HG03060 (cell line): Measurements from ENCODE around the gene WDCP.
"Not testable (repeated sequence)": the region's sequence is repeated elsewhere in the genome, so short reads cannot be mapped to it uniquely, and the experiment has no call there.

ENCODE experiments used
- ATAC-seq: cut with Tn5 transposase; IDR thresholded peaks from one replicate; pipeline ENCODE4 v1.9.1; 2021; ENCODE audit warnings: low read depth, moderate number of reproducible peaks; ENCODE audit not compliant: unreplicated experiment

WDCP gene

DNA sequence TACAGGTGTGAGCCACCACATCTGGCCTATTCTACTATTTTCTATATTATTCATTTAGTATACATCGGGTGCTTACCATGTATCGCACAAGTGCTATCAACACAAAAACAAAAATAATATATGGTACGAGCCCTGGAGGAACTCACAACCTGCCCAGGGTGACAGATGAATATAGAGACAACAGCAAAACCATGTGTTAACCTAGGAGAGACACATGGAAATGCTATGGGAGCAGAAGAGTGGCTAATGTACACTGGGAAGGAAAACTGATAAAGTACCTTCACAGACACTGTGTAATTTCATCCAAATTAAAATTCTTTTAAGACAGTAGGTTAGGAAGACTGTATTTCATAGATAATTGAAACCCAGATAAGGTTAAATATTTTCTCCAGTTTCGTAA is 25.1 kb upstream of the WDCP start:
- no peak for ATAC-seq

DNA sequence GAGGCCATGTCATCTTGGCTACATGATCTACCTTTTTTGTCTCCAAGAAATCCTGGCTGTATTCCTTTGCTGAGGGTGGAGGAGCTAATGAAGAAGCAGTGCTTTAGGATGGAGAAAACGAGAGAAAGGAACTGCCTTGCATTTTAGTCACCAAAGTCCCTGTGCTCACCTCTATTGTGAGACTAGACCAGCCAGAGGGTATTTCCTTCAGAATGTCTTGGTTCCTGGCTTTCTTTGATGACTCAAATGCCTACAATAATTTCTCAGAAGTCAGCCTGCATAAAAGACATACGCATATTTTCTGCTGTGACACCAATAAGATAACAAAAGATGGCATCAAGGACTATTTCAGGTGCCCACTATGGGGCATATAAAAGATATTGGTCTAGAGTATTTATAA is 18.1 kb upstream of the WDCP start:
- ATAC-seq: no peak

DNA sequence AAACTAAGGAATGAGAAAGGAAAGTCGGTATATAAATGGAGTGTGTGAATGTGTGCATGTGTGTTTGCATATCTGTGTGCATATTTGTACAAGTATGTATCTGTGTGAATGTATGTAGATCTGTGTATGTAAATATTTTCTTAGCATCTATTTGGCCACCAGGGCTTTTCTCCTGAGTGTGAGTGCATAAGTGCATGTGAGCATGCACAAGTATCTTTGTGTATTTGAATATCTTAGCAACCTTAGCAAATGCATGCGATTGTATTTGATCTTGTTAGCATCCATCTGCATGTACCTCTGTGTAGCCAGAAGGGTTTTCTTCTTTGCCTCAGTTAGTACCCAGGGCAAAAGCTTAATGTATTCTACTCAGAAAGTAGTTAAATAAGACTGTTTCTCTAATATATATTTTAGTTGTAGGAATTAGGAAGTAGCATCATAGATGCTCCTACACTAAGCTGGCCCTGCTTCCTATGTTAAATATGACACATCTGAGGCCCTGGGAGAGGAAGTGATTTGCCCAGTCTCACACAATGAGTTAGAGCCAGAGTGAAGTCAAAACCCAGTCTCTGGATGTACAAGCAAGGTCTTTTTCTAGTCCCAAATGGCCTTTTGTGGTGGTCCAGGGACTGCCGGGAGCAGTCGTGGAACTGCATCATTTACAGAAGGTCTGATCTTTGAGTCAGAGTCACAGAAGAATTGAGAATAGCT is 11.5 kb upstream of the WDCP start:
- no peak for ATAC-seq

DNA sequence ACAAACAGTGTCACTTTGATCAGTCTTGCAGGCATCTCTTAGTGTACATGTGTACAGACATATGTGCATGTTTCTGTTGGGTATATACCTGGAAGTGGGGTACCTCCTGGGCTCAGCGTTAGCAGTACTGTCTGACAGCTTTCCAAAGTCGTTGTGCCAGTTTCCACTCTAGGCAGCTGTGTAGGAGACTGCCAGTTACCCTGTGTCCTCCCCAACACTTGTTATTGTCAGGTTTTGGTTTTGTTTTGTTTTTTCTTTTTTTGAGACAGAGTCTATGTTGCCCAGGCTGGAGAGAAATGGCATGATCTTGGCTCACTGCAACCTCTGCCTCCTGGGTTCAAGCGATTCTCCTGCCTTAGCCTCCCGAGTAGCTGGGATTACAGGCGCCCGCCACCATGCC is 8.6 kb upstream of the WDCP start:
- no peak for ATAC-seq

DNA sequence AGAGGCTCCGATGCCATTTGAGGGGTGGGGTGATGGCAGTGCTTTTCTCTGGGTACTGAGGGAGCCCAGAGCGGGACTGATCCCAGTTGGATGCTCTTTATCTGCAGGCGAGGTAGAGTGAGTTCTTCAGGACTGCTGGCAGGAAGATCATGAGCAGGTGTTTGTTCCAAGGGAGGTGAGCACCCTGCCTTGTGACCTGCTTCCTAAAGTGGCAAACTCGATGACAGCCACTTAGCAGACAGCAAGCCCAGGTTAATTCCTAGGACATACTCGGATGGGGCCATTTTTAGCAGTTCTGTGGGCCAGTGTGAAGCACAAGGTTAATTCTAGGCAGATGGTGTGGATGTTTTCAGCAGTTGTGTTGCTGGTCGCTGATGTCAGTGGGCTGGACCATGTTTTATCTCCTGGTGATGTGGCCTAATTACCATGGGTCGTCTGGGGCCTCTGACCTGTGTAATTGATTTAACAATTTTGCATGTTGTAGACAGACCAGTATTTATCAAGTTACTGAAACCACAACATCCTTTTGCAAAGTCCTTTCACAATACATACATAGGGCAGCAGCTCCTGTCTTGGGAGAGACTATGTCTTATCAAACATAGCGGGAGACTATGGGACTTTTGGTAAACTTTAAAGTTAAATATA is 7.3 kb upstream of the WDCP start:
- no peak for ATAC-seq

DNA sequence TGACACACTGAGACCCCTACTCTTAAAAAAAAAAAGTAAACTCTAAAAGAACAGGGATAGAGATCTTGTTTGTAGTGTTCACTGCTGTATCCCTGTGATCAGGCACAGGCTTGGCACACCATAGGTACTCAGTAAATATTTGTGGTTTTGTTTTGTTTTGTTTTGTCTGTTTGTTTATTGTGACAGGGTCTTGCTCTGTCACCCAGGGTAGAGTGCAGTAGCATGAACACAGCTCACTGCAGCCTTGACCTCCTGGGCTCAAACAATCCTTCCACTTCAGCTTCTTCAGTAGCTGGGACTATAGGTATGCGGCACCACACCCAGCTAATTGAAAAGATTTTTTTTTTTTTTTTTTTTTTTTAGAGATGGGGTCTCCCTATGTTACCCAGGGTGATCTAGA is 5.8 kb upstream of the WDCP start:
- ATAC-seq: no peak

DNA sequence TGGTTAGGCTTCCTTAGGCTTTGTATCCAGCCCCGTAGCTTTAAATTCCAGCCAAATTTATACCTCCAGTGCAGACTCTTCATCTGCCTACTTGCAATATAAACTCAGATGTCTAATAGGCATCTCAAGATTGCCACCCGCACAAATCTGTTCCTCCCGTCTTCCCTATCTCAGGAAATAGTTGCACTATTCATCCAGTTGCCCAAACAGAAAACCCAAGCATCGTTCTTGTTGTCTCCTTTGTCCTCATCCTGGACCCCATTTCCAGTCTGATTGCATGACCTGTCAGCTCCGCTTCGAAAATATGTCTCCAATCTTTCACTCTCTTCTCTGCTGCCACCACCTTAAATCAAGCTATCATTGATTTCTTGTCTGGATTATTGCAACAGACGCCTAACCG is 4.6 kb upstream of the WDCP start:
- ATAC-seq: no peak

DNA sequence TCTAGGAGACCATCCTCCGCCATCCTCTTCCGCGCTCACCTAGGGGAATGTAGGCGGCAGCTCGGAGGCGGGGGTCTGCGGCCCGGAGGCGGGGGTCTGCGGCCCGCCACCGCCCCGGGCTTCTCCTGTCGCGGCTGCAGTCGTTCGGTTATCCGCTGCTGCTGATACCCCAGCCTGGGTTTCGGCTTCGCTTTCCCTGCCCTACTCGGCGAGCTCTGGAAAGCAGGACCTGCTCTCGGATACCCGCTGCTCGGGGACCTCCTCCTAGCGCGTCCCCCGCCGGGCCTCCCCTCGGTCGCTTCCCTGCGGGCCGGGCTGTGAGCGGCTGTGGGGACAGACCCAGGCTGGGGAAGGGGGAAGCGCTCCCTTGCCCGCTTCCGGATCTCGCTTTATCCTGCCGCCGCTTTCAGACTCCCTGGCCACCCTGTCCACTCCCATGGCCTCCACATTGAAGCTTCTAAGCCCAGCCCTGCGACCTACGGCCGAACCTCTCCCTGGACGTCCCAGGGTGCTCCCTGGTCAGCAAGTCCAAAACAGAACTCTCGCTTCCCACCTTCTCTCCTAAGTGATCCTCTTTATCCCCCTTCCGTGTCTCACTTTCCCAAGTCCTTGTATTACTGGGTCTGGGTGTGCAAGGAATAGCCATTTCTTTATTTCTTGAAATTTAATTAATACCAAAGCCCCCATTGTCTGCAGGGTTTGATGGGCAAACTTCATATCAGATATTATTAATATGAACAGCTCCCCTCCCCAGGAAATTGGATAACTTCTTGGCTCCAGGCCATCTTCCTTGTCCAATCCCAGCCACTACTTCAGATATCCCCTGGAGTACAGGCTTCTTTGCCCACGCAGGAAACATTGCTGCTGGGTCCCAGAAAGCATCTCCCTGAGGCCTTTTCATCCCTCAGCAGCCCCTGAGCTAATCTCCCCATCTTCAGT is 3.1 kb upstream of the WDCP start:
- ATAC-seq: no peak

DNA sequence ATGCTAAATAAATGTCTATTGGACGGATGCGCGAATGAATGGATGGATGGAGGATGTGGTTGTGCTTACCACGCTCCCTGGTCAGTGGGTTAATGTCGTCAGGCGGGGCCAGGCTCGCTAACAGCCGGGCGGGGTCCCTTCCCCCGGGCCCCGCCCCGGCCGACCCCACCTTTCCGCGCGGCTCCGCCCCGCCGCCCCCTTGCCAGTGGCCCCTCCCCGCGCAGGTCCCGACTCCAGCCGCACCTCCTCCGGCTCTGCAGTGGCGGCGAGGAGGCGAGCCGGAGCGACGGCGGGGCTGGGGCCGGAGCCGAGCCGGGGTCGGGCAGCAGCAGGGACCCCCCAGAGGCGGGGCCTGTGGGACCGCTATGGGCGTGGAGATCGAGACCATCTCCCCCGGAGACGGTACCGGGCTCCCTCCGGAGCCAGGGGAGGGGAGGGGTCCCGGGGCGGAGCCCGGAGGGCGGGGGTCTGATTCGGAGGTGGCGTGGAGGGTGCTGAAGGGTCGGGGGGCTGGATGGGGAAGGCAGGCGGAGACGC is 2.4 kb upstream of the WDCP start, which contains the start of gene FKBP1B:
FKBP1B (plus strand) TSS at position 257 of the 537 bp plus-strand sequence; CDS start at position 366, 109 bp downstream.
- ATAC-seq: no peak

DNA sequence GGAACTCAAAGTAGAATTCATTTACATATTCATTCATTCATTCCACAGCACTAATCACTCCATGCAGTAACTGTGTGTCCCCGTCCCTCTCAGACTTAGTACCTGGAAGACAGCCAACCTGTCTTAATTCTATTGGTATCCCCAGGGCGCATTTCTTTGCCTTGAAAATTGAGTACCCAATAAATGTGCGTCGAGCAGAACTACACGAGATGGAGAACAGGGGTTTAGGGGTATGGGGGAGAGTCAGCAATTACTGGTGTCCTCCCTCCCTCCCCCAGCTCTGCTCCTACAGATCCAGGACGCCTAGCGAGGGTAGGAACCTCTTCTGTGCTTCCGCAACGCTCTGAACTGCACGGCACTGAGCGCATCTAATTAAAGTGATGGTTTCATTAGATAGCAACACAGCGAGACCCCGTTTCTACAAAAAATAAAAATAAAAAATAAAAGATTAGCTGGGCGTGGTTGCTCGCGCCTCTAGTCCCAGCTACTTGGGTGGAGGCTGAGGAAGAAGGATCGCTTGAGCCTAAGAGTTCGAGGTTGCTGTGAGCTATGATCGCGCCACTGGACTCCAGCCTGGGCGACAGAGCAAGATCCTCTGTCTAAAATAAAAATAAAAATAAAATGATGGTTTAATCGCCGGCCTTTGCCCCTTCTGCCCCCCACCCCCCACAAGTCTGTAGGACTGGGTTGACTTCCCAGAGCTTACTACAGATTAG is 1.7 kb upstream of the WDCP start:
- no peak for ATAC-seq

DNA sequence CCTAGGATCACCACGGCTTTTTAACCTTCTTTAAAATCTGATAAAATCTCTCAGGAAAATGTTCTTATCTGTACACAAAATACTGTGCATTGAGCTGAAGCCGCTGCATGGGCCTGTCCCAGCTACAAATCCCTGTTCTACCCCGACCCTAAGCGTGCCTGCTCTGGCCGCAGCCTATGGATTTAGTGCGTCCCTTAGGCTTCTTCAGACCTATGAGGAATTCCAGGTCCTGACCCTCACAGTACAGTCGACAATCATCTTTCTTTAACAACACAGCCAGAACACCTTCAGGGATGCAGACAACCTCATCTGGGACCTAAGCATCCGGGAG is 477 bp upstream of the WDCP start:
- ATAC-seq: no peak

DNA sequence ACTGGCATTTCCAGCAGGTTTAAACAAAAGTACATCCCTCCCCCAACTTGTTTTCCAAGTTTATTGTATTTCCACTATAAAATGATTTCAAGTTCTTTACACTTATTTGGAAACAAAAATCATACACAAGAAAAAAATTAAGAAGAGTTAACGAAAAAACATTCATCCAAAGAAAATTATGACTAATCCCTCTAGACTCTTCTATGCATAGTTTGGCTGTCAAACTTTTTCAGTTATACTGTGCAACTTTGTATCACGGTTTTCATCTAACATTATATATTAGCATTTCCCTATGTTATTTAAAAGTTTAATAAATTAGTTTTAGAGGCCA is 627 bp downstream of the WDCP start:
- ATAC-seq: no peak

DNA sequence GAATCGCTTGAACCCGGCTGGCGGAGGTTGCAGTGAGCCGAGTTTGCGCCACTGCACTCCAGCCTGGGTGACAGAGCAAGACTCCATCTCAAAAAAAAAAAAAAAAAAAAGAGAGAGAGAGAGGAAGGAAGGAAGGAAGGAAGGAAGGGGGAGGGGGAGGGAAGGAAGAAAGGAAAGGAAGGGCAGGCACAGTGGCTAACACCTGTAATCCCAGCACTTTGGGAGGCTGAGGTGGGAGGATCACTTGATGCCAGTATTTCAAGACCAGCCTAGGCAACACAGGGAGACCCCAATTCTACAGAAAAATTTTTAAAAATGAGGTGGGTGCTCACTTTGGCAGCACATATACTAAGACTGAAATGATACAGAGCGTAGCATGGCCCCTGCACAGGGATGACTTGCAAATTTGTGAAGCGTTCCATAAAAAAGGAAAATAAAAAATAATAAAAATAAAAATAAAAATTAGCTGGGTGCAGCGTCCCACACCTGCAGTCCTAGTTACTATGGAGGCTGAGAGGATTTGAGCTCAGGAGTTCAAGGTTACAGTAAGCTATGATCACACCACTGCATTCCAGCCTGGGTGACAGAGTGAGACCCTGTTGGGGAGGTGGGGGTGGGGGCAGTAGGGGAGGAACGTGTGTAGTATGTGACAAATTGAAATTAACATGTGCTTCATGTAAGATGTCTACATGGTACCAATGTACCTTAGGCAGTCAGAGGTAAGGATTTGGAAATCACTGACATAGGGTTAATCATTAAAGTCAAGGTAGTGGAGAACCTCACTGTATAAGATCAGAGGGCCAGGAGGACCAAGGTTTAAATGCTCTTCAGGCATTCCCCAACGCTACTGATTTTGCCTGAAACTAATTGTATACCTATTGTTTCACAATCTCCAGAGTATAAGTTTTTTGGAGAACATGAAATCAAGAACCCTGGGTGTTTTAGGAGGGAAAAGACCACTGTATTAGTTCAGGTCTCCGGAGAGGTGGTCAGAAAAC is 1.4 kb downstream of the WDCP start:
- ATAC-seq: no peak

DNA sequence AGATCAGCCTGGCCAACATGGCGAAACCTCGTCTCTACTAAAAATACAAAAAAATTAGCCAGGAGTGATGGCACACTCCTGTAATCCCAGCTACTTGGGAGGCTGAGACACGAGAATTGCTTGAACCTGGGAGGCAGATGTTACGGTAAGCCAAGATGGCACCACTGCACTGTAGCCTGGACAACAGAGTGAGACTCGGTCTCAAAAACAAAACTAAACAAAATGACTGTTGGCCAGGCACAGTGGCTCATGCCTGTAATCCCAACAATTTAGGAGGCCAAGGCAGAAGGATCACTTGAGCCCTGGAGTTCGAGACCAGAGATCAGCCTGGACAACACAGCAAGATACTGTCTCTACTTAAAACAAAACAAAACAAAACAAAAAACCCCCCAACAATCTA is 4.1 kb downstream of the WDCP start:
- ATAC-seq: not testable (repeated sequence)

DNA sequence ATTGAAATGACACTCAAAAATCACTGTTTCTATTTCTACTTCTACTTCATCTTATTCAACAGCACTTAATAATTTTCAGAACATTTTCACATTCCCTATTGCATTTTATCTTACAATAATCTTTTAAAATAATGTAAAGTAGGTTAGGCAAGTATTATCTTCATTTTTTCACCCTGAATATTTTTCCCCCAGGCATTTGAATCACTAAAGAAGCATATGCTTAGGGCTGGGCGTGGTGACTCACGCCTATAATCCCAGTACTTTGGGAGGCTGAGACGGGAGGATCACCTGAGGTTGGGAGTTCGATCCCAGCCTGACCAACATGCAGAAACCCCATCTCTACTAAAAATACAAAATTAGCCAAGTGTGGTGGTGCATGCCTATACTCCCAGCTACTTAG is 6.7 kb downstream of the WDCP start:
- ATAC-seq: no peak

DNA sequence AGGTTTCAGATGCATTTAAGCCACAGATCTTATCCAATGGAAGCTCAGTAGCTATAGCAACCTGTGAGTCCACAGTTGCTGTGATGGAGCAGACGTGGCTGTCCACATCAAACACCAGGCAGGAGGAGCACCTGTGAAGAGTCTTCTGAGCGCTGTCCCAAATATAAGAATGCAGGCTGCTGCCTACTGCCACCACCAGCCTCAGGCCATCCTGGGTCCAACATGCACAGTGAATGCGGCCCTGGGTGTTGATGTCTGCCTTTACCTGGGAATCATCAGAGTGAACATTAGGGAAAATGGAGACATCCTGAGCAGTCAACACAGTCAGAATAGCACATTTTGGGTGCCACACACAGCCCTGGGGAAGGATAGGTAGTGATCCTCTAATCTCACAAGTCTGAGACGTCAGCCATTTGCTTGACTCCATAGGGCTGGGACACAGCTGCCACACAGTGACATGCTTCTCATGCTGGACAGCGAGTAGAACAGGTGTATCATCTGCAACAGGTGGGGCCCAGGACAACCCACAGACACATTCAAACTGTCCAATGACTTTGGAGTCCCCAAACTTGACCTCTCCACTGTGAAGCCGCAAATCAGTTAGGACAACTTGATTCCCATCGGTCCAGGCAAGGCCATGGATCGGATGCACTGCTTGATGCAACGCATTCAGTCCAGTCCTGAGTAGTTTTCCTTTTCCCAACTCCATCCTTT is 8.2 kb downstream of the WDCP start:
- no peak for ATAC-seq

DNA sequence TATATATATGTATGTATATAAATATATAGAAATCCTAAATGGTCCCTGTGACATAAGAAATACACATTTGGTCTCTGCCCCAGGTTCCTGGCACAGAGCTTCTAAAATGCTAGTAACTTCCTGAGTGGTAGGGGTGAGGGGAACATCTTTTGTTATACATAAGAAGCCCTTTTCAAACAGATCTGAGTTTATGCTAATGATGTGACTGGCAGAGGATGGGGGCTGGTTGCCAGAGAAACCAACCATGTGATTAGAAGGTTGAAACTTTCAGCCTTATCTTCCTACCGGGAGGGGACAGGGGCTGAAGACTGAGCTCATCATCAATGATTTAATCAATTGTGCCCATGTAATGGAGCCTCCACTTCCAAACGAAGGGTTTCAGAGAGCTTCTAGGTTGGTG is 21.0 kb downstream of the WDCP start:
- no peak for ATAC-seq

DNA sequence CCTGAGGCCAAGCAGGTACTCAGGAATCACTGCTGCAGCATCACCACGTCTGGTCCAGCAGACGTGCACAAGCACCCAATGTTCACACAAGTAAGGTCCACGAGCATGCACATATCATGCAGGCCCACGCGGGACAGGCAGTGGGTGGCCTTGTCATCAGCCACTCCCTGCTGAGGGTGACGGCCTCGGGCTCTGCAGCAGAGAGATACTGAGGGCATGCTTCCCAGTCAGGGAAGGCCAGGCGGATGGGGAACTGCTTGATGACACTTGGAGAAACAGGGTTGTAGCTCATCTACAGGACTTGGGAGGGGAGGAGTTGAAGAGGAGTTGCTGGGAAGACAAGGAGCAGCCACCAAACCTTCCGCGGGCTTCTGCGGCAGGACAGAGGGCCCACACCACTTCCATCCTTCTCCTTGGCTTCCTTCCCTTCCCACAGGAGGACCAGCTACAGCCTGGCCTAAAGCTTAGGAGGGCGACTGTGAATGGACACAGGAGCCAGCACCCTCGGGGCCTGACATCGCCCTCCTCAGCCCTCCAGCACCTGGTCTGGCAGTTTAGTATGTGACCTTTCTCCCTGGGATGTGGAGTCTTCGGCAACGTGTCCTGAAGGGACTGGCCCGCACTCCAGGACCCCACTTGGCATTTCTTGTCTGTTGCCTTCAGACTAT is 22.1 kb downstream of the WDCP start:
- no peak for ATAC-seq
